GM21717 (cell line): ENCODE measurements around the gene ARHGAP24.
A peak's percentile ranks its signal among the peaks of the same experiment; 100 is the strongest.

Source experiments
- ATAC-seq: cut with Tn5 transposase; IDR thresholded peaks from one replicate; pipeline ENCODE4 v1.9.1; 2021; ENCODE audit warnings: mild to moderate bottlenecking, moderate library complexity; ENCODE audit not compliant: unreplicated experiment

The ARHGAP24 gene

DNA sequence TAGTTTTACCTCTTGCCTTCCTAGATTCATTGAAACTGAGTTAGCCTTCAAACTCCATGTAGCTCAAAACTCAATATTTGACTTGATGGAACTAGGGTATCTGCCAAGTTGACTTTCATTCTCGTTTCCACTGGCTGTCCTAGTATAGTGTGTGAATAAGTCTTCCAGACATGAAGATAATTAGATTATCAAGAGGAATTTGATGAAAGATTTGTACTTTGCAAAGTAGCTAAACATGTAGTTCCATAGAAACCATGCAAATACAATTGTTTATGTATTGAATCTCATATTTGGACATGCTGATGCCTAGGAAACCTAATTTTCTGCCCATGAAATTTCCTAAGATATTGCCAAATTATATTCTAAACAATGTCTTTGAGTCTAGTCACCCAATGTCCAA lies 297.5 kb downstream of the ARHGAP24 start:
- no peak for ATAC-seq

DNA sequence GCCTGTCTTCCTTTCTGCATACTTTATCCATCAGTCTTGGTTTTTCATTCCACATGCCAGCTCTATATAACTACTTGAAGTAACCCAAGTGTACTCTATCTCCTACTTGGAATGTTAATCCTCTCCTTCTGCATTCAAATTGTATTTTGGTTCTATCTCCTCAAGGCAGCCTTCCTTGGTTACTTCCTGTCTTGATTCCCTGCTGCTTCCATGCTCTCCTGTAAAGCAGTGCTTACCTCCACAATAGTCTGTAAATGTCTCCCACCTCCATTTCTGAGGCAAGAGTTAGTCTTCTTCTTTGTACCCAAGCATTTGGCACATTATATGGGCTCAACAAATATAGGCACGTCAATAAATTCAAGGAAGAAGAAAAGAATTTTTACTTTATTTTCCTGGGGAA lies 298.4 kb downstream of the ARHGAP24 start:
- no peak for ATAC-seq

GRCh38 chr4:85774000-85774399 lies 299.1 kb downstream of the ARHGAP24 start:
- ATAC-seq = no peak

GRCh38 chr4:85774489-85774888 lies 299.5 kb downstream of the ARHGAP24 start:
- ATAC-seq = no peak

DNA sequence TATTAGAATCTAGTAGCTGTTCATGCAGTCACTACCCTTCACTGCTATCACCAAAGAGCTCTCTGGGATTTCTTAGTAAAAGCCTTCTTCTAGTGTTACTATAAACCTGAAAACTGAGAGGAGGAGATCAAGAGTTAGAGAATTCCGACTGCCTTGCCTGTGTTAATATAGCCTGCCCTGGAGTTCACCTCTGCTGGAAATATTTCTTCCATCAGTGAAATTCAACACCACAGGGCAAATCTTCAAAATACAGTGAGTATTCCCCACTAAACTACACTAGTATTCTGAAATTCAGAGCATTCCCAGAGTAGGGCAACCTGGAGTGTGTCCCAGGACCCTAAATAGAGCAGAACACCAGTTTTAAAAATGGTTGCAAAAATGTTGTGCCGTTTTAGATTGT lies 301.1 kb downstream of the ARHGAP24 start:
- no peak for ATAC-seq

- no peak for ATAC-seq
Measured at GRCh38 chr4:85776579-85776978, 301.6 kb downstream of the ARHGAP24 start.

GRCh38 chr4:85777908-85778631 lies 303.1 kb downstream of the ARHGAP24 start:
- peak; percentile 96 for ATAC-seq

DNA sequence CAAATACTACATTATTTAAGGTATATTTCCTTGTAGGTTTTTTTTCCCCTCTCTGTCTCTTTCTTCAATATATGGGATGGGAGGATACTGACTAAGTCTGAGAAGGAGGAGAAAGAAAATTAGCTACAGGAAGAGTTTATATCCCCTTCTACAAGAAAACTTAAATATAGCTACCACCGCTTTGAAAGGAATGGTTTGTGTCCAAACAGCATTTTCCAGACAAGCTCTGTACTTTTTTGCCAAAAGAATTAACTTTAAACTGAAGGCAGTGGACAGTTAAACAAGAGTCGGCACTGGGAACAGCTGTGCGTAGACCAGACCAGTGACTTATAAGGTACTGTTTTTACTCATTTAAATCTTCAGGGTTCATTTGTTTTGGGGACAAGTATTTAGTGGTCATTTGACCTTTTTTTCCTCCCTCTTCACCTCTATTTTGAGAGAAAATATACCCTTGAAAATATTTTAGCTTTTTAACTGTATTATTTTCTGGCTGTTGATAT lies 303.7 kb downstream of the ARHGAP24 start:
- peak; percentile 82 for ATAC-seq

- ATAC-seq = no peak
Measured at GRCh38 chr4:85779165-85779564, 304.2 kb downstream of the ARHGAP24 start.

- no peak for ATAC-seq
Measured at GRCh38 chr4:85780664-85781063, 305.7 kb downstream of the ARHGAP24 start.

DNA sequence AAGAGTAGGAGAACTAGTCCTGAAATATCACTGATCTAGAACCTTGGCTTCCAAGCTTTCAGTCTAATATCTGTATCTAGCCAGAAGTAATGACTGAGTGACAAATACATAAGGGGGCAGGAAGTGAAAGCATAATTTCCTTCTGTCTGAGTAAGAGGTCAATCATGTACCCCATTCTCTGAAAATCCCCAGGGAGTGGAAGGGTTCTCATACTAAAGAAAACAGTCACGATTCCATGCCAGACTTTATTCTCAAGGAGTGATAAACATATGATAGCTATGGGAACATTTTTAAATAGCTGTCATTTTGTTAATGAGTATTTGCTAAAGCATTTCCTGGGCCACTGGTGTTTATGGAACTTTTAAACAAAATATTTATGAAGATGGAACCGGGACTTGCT lies 308.5 kb downstream of the ARHGAP24 start:
- ATAC-seq = no peak

DNA sequence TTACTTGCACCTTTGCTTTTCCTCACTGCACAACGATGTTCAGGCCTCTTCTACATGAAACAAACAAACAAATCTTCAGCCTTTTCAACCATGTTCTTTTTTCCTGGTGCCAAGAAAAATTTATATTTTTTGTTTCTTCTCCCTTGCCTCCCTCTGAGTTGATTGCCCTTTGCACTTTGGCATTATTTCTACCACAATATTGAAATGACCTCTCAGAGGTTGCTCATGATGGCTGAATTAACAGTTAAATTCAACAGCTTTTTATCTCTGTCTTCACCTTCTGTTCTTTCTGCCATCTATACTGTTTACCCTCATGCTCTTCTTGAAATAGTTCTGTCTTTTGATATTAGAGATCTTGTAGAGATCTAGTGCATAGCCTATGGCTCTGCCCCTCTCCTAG lies 308.9 kb downstream of the ARHGAP24 start:
- no peak for ATAC-seq

- ATAC-seq = no peak
Measured at GRCh38 chr4:85784348-85784747, 309.4 kb downstream of the ARHGAP24 start.

DNA sequence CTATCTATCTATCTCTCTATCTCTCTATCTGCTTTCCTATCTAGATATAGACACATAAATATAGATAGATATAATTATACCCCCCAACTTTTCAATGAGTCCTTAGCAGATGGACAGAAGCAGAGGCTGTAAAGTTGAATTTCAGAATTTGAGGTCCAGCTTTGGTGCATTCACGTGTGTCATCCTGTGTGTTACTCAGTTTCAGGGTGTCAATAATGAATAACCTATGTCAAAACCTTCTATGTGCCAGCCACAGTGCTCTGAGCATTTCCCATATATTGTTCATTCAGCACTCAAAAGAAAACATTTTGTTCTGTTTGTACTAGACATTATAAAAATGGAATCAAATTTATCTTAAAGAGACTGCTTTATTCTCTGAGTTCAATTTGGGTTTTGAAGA lies 310.0 kb downstream of the ARHGAP24 start:
- ATAC-seq = no peak

GRCh38 chr4:85787133-85787532 lies 312.2 kb downstream of the ARHGAP24 start:
- no peak for ATAC-seq

DNA sequence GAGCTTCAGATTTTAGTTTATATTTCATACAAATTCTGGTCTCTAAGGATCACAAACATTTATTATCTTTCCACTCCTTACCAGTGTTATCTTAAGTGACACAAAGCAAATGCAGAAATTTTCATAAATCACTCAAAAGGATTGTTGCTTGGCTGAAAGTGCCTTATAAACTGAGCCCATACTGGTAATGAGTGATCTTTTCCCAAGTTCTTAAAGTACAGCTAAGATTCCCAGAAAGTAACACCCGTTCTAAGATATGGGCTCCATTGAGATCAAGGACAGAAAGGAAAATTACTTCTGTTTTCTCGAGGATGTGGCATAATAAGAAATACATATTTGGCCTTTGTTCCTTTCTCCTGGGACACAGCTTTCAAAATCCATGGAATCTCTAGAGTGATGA lies 313.7 kb downstream of the ARHGAP24 start:
- ATAC-seq = no peak

DNA sequence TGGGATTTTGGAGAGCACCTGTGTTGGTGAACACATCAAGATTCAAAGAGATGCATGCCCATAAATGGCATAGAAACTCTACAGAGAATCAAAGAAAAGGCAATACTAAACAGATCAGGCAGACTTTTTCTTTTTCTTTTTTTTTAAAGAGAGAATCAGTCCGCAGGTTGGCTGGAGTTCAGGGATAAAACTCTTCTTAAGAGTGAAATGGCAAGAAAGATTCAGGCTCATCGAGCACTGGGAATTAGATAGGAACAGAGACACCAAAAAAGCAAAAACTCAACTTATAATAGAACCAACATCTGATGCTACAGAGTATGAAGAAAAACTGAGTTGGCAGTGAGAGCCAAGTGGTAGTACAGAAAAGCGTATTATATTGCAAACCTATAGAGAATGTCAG lies 314.3 kb downstream of the ARHGAP24 start:
- ATAC-seq = no peak

- no peak for ATAC-seq
Measured at GRCh38 chr4:85790582-85790981, 315.6 kb downstream of the ARHGAP24 start.

DNA sequence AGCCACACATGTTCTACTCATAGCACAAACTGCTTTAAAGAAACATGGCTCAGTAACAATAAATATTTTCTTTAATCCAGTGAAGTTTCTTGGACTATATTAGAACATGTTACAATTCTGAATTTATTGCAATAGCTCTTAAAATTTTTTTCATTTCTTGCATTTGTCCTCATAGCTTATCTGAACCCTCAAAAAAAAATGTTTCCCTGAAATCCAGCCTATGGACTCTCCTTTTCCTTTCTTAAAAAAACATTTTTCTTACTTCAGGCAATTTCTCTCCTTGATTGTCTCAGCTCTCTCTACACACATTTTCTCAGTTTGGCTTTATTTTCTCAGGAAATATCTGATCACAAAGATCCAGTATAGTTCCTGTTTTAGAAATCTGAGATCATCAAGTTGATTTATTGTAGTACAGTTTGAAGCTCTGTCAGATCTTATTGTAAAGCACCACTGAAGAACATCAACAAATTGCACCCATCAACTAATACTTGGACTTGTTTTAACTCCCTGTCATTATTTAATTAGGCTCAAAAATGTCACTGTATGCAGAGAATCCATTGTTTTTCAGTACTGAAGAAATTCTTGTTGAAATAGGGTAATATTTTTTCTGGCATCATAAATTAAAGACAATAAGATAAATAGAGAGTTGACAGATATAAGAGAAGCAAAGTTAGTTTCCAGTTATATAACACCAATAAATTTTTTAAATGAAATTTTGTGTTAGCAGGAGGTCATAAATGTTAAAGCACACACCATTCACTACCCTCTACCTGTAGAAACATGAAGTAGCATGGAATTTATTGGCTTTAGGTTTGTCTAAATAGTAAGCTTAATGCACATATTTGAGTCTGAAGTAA lies 317.7 kb downstream of the ARHGAP24 start:
- no peak for ATAC-seq

GRCh38 chr4:85793233-85793585 lies 318.3 kb downstream of the ARHGAP24 start:
- ATAC-seq = no peak

DNA sequence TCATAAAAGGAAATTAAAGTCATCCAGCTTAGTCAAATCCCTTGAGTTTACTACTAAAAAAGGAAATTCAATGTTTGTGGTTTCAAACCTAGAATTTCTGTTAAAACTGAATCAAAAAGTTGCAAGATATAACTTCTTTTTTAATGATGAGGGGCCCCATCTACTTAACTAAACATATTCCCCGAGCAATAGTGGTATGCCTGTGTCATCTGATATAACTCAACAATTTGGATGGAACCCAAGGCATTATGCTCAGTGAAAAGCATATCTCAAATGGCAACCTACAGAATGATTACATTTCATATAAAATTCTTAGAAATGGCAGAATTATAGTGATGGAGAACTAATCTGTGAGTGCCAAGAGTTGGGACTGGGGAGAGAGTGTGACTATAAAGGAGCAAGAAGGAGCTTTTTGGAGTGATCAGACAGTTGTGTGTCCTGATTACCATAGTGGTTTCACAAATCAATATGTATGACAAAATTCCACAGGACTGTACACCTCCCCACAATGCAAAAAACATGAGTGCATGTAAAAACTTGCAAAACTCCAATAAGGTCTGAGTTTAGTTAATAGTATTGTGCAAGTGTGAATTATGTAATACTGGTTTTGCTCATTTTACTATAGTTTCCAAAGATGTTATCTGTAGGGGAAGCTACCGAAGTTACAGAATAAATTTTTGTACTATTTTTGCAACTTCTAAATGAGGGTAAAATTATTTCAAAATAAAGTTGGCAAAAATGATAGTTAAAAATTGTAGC lies 323.2 kb downstream of the ARHGAP24 start:
- ATAC-seq = no peak
